Panc1 (cell line): ENCODE results near the gene USP16. TPM values are rescaled to one million over a fixed set of nuclear protein-coding genes. Genes with fewer than 3 reads are reported as not detected.
A peak's percentile ranks its signal among the peaks of the same experiment; 100 is the strongest.

Experiments used
- ATAC-seq: fragments of 200-7000 bp; cut with Tn5 transposase; 2 replicates; pipeline ENCODE4 v1.9.1; 2020; ENCODE audit warnings: mild to moderate bottlenecking, moderate library complexity
- BruUV-seq: library from RNA; stranded (reverse); fragments of 400-500 nt; replicated peaks from 2 replicates; lab custom pipeline; 2021; lab: Mats Ljungman, UMichigan
- CTCF ChIA-PET: fragments of 300-600 bp; sonication (Branson Sonifier 250); formaldehyde crosslinking; loops from one replicate; lab custom pipeline; 2022; ENCODE audit warnings: antibody characterized with exemption; lab: Charles Lee
- POLR2A ChIA-PET: fragments of 300-600 bp; sonication (Branson Sonifier 250); formaldehyde crosslinking; loops from one replicate; lab custom pipeline; 2022; ENCODE audit warnings: antibody characterized with exemption; lab: Charles Lee
- DNase-seq: peaks from one replicate; pipeline ENCODE4 v3.0.0-alpha.2; 2010; ENCODE audit warnings: low read depth, low spot score
- H3K27ac ChIP-seq: 2 replicates; pipeline ENCODE4 v1.5.1; 2011; ENCODE audit warnings: mild to moderate bottlenecking, low read length, inconsistent platforms
- H3K27me3 ChIP-seq: fragments of 200-500 bp; sonication (Bioruptor generic); 2 replicates; pipeline ENCODE4 v1.6.0; 2014; ENCODE audit warnings: low read length, inconsistent platforms; ENCODE audit not compliant: control insufficient read depth, insufficient read depth
- H3K36me3 ChIP-seq: fragments of 200-500 bp; sonication (Bioruptor generic); 2 replicates; pipeline ENCODE4 v1.5.1; 2014; ENCODE audit warnings: inconsistent platforms, mild to moderate bottlenecking, low read length, moderate library complexity; ENCODE audit not compliant: control insufficient read depth, insufficient read depth
- H3K4me1 ChIP-seq: 2 replicates; pipeline ENCODE4 v1.5.1; 2011; ENCODE audit warnings: inconsistent platforms, mild to moderate bottlenecking, low read length, moderate library complexity; ENCODE audit not compliant: control insufficient read depth, insufficient read depth
- H3K4me3 ChIP-seq, 2 experiments: 2 replicates each; pipeline ENCODE4 v1.5.1; 2011 to 2012; ENCODE audit warnings: low read depth in 2 of 2, low read length in 2 of 2, mild to moderate bottlenecking in 2 of 2, inconsistent platforms in 1 of 2, moderate library complexity in 1 of 2
- H3K9me3 ChIP-seq: fragments of 200-500 bp; sonication (Bioruptor generic); 2 replicates; pipeline ENCODE4 v1.5.1; 2014; ENCODE audit warnings: low read depth, mild to moderate bottlenecking, inconsistent platforms, low read length, moderate library complexity; ENCODE audit not compliant: control insufficient read depth, insufficient read depth
- CTCF ChIP-seq: fragments of 450-650 bp; IDR thresholded peaks from 2 replicates; pipeline ENCODE4 v1.5.1; 2017; ENCODE audit warnings: mild to moderate bottlenecking
- POLR2AphosphoS5 ChIP-seq: IDR thresholded peaks from 2 replicates; pipeline ENCODE4 v1.6.1; 2012; ENCODE audit warnings: mild to moderate bottlenecking, low read depth, low read length, moderate library complexity
- SIN3A ChIP-seq: IDR thresholded peaks from 2 replicates; pipeline ENCODE4 v1.6.1; 2012; ENCODE audit warnings: low read depth, mild to moderate bottlenecking, low read length, moderate library complexity, borderline replicate concordance; ENCODE audit not compliant: insufficient read depth
- TCF7L2 ChIP-seq: IDR thresholded peaks from 2 replicates; pipeline ENCODE4 v1.6.1; 2011; ENCODE audit warnings: mild to moderate bottlenecking, low read depth, low read length, inconsistent platforms
- in situ Hi-C: cut with HindIII; loops from 2 replicates; pipeline ENCODE4 v1.10.0; 2016; ENCODE audit warnings: low sequenced_read_pairs, low pct_unique_long_range_greater_than_20kb
- intact Hi-C: fragments of 100-400 bp; cut with micrococcal nuclease; formaldehyde crosslinking; loops from one replicate; pipeline ENCODE4 v1.10.0; 2022; ENCODE audit not compliant: unreplicated experiment
- total RNA-seq: library from RNA; stranded (reverse); gene quantifications from one replicate; pipeline ENCODE4 v1.2.1, GENCODE V29; 2021; ENCODE audit not compliant: unreplicated experiment
- TF ChIP-seq, protein P1 (sequence below), 2 experiments: IDR thresholded peaks; 2 replicates each; pipeline ENCODE4 v1.6.1; 2011 to 2012; ENCODE audit warnings: low read depth in 2 of 2, control low read depth in 1 of 2, low read length in 1 of 2, mild to moderate bottlenecking in 1 of 2, moderate library complexity in 1 of 2; ENCODE audit not compliant: insufficient read depth in 1 of 2

Gene USP16
- total RNA-seq, 1 experiment from 2014 or later, result 26.6 TPM

DNA sequence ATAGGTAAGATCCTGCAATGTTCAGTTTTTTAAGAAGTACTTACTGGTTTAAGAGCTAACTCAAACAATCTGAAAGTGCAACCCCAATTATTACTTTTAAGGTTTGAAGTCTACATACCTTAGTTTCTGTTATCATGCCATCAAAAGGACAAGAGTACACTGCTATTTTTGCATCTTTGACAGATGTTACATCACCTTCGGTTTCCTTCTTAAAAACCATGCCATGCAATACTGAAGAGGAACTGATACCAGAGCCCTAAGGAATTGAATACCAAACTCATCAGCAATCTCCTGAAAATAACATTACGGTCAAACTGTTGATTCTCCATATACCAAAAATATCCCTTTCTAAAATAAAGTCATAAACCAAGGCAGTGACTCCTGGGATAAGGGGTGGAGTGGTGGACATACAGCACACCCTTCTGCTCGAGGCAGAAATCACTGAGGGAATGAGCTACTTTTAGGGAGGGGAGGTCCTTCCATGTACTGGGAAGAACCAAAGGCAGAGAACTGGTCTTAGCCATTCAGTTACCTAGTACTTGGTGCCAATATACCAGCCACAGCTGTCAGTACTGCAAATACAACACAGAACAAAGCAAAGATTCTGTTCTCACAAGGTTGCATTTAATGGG lies 40.5 kb downstream of the USP16 start:
- peaks cover 71% of the 10 kb centered on the region for H3K36me3 ChIP-seq
- in situ Hi-C loops, result no loop called here
- H3K9me3 ChIP-seq, result no peaks in the 10 kb centered on the region

DNA sequence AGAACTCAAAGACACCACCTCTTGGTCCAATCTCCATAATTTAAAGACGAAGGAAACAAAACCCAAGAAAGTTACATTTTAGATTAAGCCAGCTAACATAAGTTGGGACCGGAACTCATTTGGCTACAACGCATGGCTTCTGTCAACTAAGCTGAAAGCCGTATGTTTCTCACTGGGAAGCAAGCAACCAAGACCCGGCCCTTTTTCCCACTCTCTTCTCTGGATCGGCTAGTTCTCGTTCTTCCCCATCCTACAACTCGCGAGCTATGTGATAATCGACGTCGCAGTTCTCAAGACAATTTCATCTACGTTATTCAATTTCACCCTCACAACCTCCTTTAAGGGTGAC lies 48.4 kb downstream of the USP16 start:
- peak overlapping the region; percentile 94 for H3K27ac ChIP-seq
- POLR2A ChIA-PET, result interaction anchor here (0.5 kb wide), 1 partner anchor 30 kb away, joined by 5 read pairs; no protein-coding TSS in a partner anchor
- peaks cover 10% of the 10 kb centered on the region for H3K4me1 ChIP-seq
- BruUV-seq, result no TSS peak
- DNase-seq (no peak), ATAC-seq (no peak; the same call in 1 of the 2 replicates)
- no peaks in the 10 kb centered on the region for H3K9me3 ChIP-seq
- peak overlapping the region; percentile 96 to 98 for H3K4me3 ChIP-seq
- H3K27me3 ChIP-seq, result no peaks in the 10 kb centered on the region
- CTCF ChIA-PET, result no interaction called here
- TF ChIP-seq TCF7L2, result no peak
- in situ Hi-C loops, result no loop called here
- intact Hi-C loops, result loop anchor here (5.0 kb wide), 1 partner anchor 279 kb away; no protein-coding TSS in a partner anchor
- H3K36me3 ChIP-seq, result peaks cover 29% of the 10 kb centered on the region

More for the DNA sequence above, 40.5 kb downstream of the USP16 start:
- intact Hi-C loops, result no loop called here
- POLR2A ChIA-PET, result no interaction called here
- Histone ChIP-seq H3K4me1 (no peaks in the 10 kb centered on the region; the same call in 1 of the 2 replicates), H3K27ac (no peak overlapping the region), H3K4me3 (no peak overlapping the region), H3K27me3 (no peaks in the 10 kb centered on the region)
- TF ChIP-seq SIN3A (no peak), POLR2AphosphoS5 (no peak), CTCF (no peak), TCF7L2 (no peak)
- TF ChIP-seq, protein P1, sequence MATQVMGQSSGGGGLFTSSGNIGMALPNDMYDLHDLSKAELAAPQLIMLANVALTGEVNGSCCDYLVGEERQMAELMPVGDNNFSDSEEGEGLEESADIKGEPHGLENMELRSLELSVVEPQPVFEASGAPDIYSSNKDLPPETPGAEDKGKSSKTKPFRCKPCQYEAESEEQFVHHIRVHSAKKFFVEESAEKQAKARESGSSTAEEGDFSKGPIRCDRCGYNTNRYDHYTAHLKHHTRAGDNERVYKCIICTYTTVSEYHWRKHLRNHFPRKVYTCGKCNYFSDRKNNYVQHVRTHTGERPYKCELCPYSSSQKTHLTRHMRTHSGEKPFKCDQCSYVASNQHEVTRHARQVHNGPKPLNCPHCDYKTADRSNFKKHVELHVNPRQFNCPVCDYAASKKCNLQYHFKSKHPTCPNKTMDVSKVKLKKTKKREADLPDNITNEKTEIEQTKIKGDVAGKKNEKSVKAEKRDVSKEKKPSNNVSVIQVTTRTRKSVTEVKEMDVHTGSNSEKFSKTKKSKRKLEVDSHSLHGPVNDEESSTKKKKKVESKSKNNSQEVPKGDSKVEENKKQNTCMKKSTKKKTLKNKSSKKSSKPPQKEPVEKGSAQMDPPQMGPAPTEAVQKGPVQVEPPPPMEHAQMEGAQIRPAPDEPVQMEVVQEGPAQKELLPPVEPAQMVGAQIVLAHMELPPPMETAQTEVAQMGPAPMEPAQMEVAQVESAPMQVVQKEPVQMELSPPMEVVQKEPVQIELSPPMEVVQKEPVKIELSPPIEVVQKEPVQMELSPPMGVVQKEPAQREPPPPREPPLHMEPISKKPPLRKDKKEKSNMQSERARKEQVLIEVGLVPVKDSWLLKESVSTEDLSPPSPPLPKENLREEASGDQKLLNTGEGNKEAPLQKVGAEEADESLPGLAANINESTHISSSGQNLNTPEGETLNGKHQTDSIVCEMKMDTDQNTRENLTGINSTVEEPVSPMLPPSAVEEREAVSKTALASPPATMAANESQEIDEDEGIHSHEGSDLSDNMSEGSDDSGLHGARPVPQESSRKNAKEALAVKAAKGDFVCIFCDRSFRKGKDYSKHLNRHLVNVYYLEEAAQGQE (IDR thresholded peaks at IDR 0.05; ENCODE audit: insufficient read depth in 1 of 2, low read depth in 2 of 2, low read length in 1 of 2), result no peak
- CTCF ChIA-PET, result no interaction called here
- DNase-seq (no peak), ATAC-seq (no peak)
- no TSS peak for BruUV-seq
